Memory B cell (primary cell): ENCODE data around the gene PRSS38.
A peak's percentile ranks its signal among the peaks of the same experiment; 100 is the strongest.

Source experiments
- ATAC-seq: fragments of 150-1000 bp; cut with Tn5 transposase; 2 replicates; pipeline ENCODE4 v1.10.0; 2021; ENCODE audit warnings: low read depth, mild to moderate bottlenecking, moderate library complexity
- DNase-seq, 2 donors: peaks; one replicate each; pipeline ENCODE4 v3.0.0; 2022; ENCODE audit warnings: low spot score in 2 of 2
- H3K27ac Mint-ChIP-seq: one replicate; pipeline ENCODE4 v1.8.0; 2022; ENCODE audit warnings: mild to moderate bottlenecking, moderate library complexity, mixed read lengths
- H3K27me3 Mint-ChIP-seq: one replicate; pipeline ENCODE4 v1.8.0; 2022; ENCODE audit warnings: mixed read lengths
- H3K36me3 Mint-ChIP-seq: one replicate; pipeline ENCODE4 v1.8.0; 2022; ENCODE audit warnings: mild to moderate bottlenecking, mixed read lengths
- H3K4me1 Mint-ChIP-seq: one replicate; pipeline ENCODE4 v1.8.0; 2022; ENCODE audit warnings: mixed read lengths
- H3K4me3 Mint-ChIP-seq: one replicate; pipeline ENCODE4 v1.8.0; 2022; ENCODE audit warnings: mild to moderate bottlenecking, moderate library complexity, mixed read lengths
- H3K9me3 Mint-ChIP-seq: one replicate; pipeline ENCODE4 v1.8.0; 2022; ENCODE audit warnings: mixed read lengths

Gene PRSS38

DNA sequence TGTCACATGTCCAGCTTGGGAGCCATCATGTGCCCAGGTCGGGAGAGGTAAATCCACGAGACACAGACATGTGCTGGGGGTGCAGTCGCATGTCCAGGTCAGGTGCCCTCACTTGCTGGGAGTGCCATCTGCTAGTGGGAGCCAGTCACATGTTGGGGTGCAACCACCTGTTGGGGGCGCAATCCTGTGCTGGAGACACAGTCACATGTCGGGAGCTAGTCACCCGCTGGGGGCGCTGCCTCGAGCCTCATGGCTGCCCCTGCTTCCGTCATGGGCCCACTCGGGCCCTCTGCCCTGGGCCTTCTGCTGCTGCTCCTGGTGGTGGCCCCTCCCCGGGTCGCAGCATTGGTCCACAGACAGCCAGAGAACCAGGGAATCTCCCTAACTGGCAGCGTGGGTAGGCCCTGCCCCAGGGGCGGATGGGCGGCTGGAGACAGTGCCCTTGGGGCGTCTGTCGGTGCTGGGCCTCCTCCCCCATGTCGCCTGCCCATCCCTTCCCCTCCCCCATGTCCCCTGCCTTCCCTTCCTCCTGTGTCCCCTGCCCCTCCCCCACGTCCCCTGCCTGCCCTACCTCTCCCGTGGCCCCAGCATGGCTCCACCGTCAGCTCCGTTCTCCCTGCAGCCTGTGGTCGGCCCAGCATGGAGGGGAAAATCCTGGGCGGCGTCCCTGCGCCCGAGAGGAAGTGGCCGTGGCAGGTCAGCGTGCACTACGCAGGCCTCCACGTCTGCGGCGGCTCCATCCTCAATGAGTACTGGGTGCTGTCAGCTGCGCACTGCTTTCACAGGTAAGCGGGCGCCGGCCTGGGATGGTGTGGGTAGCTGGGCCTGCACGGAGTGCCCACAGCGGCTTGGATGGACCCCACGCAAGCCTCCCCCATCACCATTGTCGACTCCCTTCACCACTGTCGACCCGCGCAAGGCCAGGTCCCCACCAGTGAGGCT is at the start of gene PRSS38:
PRSS38 (plus strand) TSS at position 208 of the 942 bp plus-strand sequence; CDS start at position 250, 42 bp downstream.
- no peak within 1 kb of the TSS for H3K27ac Mint-ChIP-seq
- ATAC-seq = no peak
- no peak within 1 kb of the TSS for H3K4me3 Mint-ChIP-seq

DNA sequence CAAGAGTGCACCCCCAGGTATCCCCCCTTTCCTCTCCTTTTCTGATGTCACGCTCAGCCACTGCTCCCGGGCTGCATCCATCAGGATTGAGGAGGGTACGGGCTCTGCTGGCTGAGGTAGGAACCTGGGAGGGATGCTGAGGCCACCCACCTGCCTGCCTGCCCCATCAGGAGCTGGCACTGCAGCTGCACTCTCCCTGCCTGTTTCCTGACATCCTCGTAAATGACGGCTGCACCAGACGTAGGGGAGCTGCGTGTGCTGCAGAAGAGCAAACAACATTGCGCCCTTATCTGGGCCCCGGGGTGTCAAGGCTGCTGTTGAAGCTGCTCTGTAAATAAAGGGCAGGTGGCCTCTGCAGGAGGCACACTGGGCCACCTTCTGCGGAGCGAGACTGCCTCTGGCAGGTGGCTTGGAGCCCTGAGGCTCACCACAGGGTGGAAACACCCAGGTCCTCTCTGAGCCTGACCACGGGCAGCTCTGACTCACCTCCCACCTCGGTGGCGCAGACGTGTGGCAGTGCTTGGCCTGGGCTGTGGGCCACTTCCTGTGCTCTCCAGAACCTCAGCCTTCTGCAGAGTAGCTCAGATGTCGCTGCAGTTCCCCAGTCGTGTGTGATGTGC is 49.4 kb upstream of the PRSS38 start:
- no peaks in the 10 kb centered on the region for H3K27me3 Mint-ChIP-seq
- no peak for DNase-seq
- peak; percentile 23 for ATAC-seq
- H3K27ac Mint-ChIP-seq = no peak overlapping the region
- peaks cover 24% of the 10 kb centered on the region for H3K4me1 Mint-ChIP-seq
- H3K36me3 Mint-ChIP-seq = peaks cover 19% of the 10 kb centered on the region
- no peaks in the 10 kb centered on the region for H3K9me3 Mint-ChIP-seq
- no peak overlapping the region for H3K4me3 Mint-ChIP-seq

More for the DNA sequence above, at the start of gene PRSS38:
- no peak for DNase-seq
- Mint-ChIP-seq H3K9me3 (peaks cover 12% of the 10 kb centered on the region), H3K27me3 (no peaks in the 10 kb centered on the region), H3K36me3 (peaks cover 5% of the 10 kb centered on the region), H3K4me1 (no peaks in the 10 kb centered on the region)

DNA sequence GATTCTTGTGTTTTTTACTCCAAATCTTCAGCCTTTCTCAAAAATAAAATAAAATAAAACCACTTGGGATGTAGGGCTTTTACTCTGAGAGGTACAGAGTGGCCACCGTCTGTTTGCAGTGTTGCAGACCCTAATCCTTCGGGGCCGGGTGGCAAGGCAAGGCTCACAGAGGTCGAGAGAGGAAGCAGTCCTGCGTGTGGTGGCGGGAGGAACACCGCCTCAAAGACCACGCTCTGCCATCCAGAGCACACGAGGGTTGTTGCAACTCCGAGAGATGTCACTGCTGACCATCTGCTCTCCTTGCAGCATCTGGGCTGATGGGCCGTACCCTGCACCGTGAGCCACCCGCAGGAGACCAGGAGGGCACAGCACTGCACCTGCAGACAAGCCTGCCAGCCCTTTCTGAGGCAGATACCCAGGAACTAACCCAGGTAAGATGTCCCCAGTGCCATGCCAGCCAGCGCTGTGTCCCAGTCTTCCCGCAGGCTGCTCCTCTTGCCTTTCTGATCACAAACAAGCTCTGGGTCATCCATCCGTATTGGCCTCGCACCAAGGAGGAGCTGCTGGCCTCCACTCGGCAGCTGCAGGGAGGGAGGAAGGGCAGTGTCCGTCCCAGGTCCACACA is 48.7 kb upstream of the PRSS38 start:
- peaks cover 15% of the 10 kb centered on the region for H3K36me3 Mint-ChIP-seq
- ATAC-seq (no peak), DNase-seq (no peak)
- no peak overlapping the region for H3K27ac Mint-ChIP-seq
- H3K4me3 Mint-ChIP-seq = no peak overlapping the region
- peaks cover 21% of the 10 kb centered on the region for H3K4me1 Mint-ChIP-seq
- H3K9me3 Mint-ChIP-seq = no peaks in the 10 kb centered on the region
- no peaks in the 10 kb centered on the region for H3K27me3 Mint-ChIP-seq

- Mint-ChIP-seq H3K9me3 (no peaks in the 10 kb centered on the region), H3K4me3 (no peak overlapping the region), H3K27ac (no peak overlapping the region), H3K36me3 (peaks cover 16% of the 10 kb centered on the region), H3K4me1 (peaks cover 18% of the 10 kb centered on the region), H3K27me3 (no peaks in the 10 kb centered on the region)
- ATAC-seq (no peak), DNase-seq (no peak)
Observed at GRCh38 chr1:227767401-227768124, 47.9 kb upstream of the PRSS38 start.

DNA sequence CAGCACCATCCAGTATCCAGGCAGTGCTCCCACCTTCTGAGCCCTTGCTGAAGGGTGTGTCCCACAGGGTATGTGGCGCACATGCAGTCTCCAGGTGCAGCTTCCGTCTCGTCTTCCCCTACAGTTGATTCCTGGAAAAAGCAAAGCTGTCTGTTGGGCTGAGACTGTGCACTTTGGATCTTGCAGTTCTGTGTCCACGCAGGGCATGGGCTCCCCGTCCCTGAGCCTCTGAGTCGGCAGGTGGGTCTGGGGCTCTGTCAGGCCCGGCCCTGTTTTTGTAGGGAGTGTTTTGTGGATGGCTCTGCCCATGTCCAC is 47.4 kb upstream of the PRSS38 start:
- no peaks in the 10 kb centered on the region for H3K9me3 Mint-ChIP-seq
- ATAC-seq (no peak), DNase-seq (no peak)
- H3K27ac Mint-ChIP-seq = no peak overlapping the region
- H3K36me3 Mint-ChIP-seq = peaks cover 16% of the 10 kb centered on the region
- H3K4me1 Mint-ChIP-seq = peaks cover 16% of the 10 kb centered on the region
- no peak overlapping the region for H3K4me3 Mint-ChIP-seq
- H3K27me3 Mint-ChIP-seq = no peaks in the 10 kb centered on the region

DNA sequence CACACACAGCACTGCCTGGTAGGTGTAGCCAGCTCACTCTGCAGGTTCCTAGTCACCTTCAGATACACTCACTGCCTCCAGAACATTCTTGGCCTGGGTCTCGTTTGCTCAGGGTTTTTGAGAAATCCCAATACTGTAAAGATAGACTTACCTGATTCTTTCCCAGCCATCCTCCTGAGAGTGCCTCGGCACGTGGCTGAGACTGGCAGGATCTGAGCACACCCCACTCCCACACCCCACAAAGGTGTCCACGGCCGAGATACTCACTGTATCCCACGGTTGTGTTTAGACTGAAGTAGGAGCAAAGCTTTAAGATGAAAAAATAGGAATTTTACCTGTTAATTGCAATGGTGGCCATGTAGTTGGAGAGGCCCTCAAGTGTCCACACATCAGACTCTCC is 46.8 kb upstream of the PRSS38 start:
- Mint-ChIP-seq H3K9me3 (no peaks in the 10 kb centered on the region), H3K27me3 (no peaks in the 10 kb centered on the region), H3K4me1 (peaks cover 16% of the 10 kb centered on the region), H3K27ac (no peak overlapping the region), H3K4me3 (no peak overlapping the region), H3K36me3 (peaks cover 16% of the 10 kb centered on the region)
- ATAC-seq = no peak
- DNase-seq = no peak

- no peak for DNase-seq
- no peak overlapping the region for H3K27ac Mint-ChIP-seq
- H3K9me3 Mint-ChIP-seq = no peaks in the 10 kb centered on the region
- peaks cover 20% of the 10 kb centered on the region for H3K36me3 Mint-ChIP-seq
- ATAC-seq = no peak
- H3K4me1 Mint-ChIP-seq = peaks cover 16% of the 10 kb centered on the region
- no peaks in the 10 kb centered on the region for H3K27me3 Mint-ChIP-seq
- no peak overlapping the region for H3K4me3 Mint-ChIP-seq
Observed at GRCh38 chr1:227769047-227769935, 46.2 kb upstream of the PRSS38 start.

- no peaks in the 10 kb centered on the region for H3K9me3 Mint-ChIP-seq
- H3K4me3 Mint-ChIP-seq = no peak overlapping the region
- no peak overlapping the region for H3K27ac Mint-ChIP-seq
- H3K36me3 Mint-ChIP-seq = peaks cover 20% of the 10 kb centered on the region
- peaks cover 16% of the 10 kb centered on the region for H3K4me1 Mint-ChIP-seq
- ATAC-seq (no peak), DNase-seq (no peak)
- no peaks in the 10 kb centered on the region for H3K27me3 Mint-ChIP-seq
Observed at GRCh38 chr1:227769936-227770494, 45.5 kb upstream of the PRSS38 start.

GRCh38 chr1:227770812-227771211 is 44.7 kb upstream of the PRSS38 start:
- Mint-ChIP-seq H3K27ac (no peak overlapping the region), H3K4me3 (no peak overlapping the region), H3K36me3 (peaks cover 20% of the 10 kb centered on the region), H3K9me3 (no peaks in the 10 kb centered on the region), H3K27me3 (no peaks in the 10 kb centered on the region), H3K4me1 (peaks cover 13% of the 10 kb centered on the region)
- ATAC-seq (no peak), DNase-seq (no peak)

GRCh38 chr1:227771326-227771725 is 44.1 kb upstream of the PRSS38 start:
- DNase-seq = no peak
- peaks cover 10% of the 10 kb centered on the region for H3K4me1 Mint-ChIP-seq

GRCh38 chr1:227771771-227772170 is 43.7 kb upstream of the PRSS38 start:
- peaks cover 9% of the 10 kb centered on the region for H3K4me1 Mint-ChIP-seq
- ATAC-seq = no peak

More at GRCh38 chr1:227771326-227771725, 44.1 kb upstream of the PRSS38 start:
- no peak for ATAC-seq
- H3K36me3 Mint-ChIP-seq = peaks cover 20% of the 10 kb centered on the region
- no peak overlapping the region for H3K4me3 Mint-ChIP-seq
- H3K27ac Mint-ChIP-seq = no peak overlapping the region
- no peaks in the 10 kb centered on the region for H3K9me3 Mint-ChIP-seq
- H3K27me3 Mint-ChIP-seq = no peaks in the 10 kb centered on the region

DNA sequence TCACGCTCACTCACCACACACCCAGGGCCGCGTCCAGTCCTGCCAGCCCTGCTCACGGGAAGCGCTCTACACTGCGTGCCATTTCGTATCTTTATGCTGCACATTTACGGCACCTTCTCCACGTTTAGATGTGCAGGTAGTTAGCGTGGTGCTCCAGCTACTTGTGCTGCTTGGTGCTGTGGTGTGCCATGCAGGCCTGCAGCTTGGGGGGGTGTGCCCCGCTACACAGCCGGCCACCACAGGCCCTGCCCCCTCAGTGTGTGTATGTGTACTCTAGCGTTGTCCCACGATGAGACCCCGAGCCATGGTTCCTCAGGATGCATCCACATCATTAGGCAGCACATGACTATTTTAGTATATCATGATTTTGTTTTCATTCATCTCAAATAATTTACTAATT is 41.9 kb upstream of the PRSS38 start:
- H3K27ac Mint-ChIP-seq = no peak overlapping the region
- H3K9me3 Mint-ChIP-seq = no peaks in the 10 kb centered on the region
- DNase-seq = no peak
- ATAC-seq = no peak
- no peak overlapping the region for H3K4me3 Mint-ChIP-seq
- no peaks in the 10 kb centered on the region for H3K27me3 Mint-ChIP-seq
- peaks cover 13% of the 10 kb centered on the region for H3K36me3 Mint-ChIP-seq
- peaks cover 2% of the 10 kb centered on the region for H3K4me1 Mint-ChIP-seq

More at GRCh38 chr1:227771771-227772170, 43.7 kb upstream of the PRSS38 start:
- Mint-ChIP-seq H3K9me3 (no peaks in the 10 kb centered on the region), H3K4me3 (no peak overlapping the region), H3K27ac (no peak overlapping the region), H3K36me3 (peaks cover 20% of the 10 kb centered on the region), H3K27me3 (no peaks in the 10 kb centered on the region)
- DNase-seq = no peak
